ENCODE measurements around the gene NUTM2G.
"Not testable (repeated sequence)": the region's sequence is repeated elsewhere in the genome, so short reads cannot be mapped to it uniquely, and the experiment has no call there.

NUTM2G gene

GRCh38 chr9:96934706-96935105, 6.1 kb downstream of the NUTM2G start:
- H3K9ac ChIP-seq (ENCODE audit: low read depth, low read length); H3K36me3 ChIP-seq (ENCODE audit: insufficient read depth, low read length): not testable (repeated sequence)

GRCh38 chr9:96935401-96935800, 6.8 kb downstream of the NUTM2G start:
- H3K9ac ChIP-seq (ENCODE audit: low read depth, low read length); H3K9me3 ChIP-seq (ENCODE audit: control insufficient read depth, insufficient read depth, low read length); H3K4me1 ChIP-seq (ENCODE audit: insufficient read depth, low read length); H3K36me3 ChIP-seq (ENCODE audit: insufficient read depth, low read length): not testable (repeated sequence)

More at GRCh38 chr9:96934706-96935105, 6.1 kb downstream of the NUTM2G start:
- H3K4me1 ChIP-seq (ENCODE audit: insufficient read depth, low read length); H3K9me3 ChIP-seq (ENCODE audit: control insufficient read depth, insufficient read depth, low read length): not testable (repeated sequence)

- H3K4me1 ChIP-seq (ENCODE audit: insufficient read depth, low read length); H3K36me3 ChIP-seq (ENCODE audit: insufficient read depth, low read length); H3K9ac ChIP-seq (ENCODE audit: low read depth, low read length); H3K9me3 ChIP-seq (ENCODE audit: control insufficient read depth, insufficient read depth, low read length): not testable (repeated sequence)
Measured at GRCh38 chr9:96937442-96937841, 8.8 kb downstream of the NUTM2G start.

DNA sequence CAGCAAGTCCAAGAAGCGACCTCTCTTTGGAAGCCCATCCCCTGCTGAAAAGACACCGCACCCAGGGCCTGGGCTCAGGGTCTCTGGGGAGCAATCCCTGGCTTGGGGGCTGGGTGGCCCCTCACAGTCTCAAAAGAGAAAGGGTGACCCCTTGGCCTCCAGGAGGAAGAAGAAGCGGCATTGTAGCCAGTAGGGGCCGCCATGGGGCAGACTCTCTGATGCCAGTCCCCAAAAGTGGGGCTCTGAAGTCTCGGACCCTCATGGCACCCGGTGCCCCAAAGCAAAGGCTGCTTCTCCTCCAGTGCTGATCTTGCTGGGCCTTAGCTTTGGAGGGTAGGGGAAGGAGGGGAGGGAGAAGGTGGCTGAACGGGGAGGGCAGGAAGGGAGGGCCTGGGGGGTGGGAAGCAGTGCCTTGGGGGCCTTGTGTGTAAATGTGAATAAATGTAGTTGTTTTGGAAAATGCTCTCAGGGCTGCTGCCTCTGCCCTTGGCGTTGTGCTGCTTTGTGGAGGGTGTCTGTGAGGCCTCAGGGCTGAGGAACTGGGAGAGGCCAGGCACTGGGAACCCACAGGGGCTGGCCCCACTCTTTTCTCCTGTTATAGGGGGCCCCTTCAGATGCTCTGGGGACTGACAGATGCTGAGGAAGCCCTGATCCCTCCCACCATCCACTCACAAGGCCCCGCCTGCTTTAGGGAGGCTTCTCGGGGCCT, 10.5 kb downstream of the NUTM2G start:
- not testable (repeated sequence) for H3K9me3 ChIP-seq (ENCODE audit: control insufficient read depth, insufficient read depth, low read length); H3K36me3 ChIP-seq (ENCODE audit: insufficient read depth, low read length); H3K9ac ChIP-seq (ENCODE audit: low read depth, low read length); H3K4me1 ChIP-seq (ENCODE audit: insufficient read depth, low read length)

- H3K9ac ChIP-seq (ENCODE audit: low read depth, low read length); H3K36me3 ChIP-seq (ENCODE audit: insufficient read depth, low read length); H3K4me1 ChIP-seq (ENCODE audit: insufficient read depth, low read length): not testable (repeated sequence)
Measured at GRCh38 chr9:96940982-96941381, 12.3 kb downstream of the NUTM2G start.

DNA sequence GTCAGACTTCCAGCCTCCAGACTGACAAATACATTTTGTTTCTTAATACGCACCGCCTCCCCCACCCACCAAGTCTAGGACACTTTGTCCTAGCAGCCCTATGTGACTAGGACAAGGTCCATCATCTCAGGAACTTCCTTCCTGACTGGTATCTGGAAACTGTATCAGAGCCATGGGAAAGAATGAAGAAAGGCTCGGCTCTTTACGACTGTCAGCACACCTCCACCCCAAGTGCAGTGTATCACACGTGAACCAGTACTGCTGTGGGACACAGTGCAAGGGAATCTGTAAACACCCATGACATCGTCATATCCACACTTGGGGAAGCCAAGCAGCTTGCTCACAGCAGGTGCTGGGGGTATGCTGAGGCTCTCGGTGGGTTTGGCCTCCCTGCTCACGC, 13.0 kb downstream of the NUTM2G start:
- H3K4me1 ChIP-seq (ENCODE audit: insufficient read depth, low read length); H3K9ac ChIP-seq (ENCODE audit: low read depth, low read length); H3K36me3 ChIP-seq (ENCODE audit: insufficient read depth, low read length); H3K9me3 ChIP-seq (ENCODE audit: control insufficient read depth, insufficient read depth, low read length): not testable (repeated sequence)

More at GRCh38 chr9:96940982-96941381, 12.3 kb downstream of the NUTM2G start:
- H3K9me3 ChIP-seq (ENCODE audit: control insufficient read depth, insufficient read depth, low read length) = not testable (repeated sequence)

GRCh38 chr9:96942181-96942580, 13.5 kb downstream of the NUTM2G start:
- not testable (repeated sequence) for H3K9ac ChIP-seq (ENCODE audit: low read depth, low read length); H3K4me1 ChIP-seq (ENCODE audit: insufficient read depth, low read length); H3K9me3 ChIP-seq (ENCODE audit: control insufficient read depth, insufficient read depth, low read length); H3K36me3 ChIP-seq (ENCODE audit: insufficient read depth, low read length)

- not testable (repeated sequence) for H3K36me3 ChIP-seq (ENCODE audit: insufficient read depth, low read length); H3K9me3 ChIP-seq (ENCODE audit: control insufficient read depth, insufficient read depth, low read length); H3K9ac ChIP-seq (ENCODE audit: low read depth, low read length); H3K4me1 ChIP-seq (ENCODE audit: insufficient read depth, low read length)
Measured at GRCh38 chr9:96949346-96949745, 20.7 kb downstream of the NUTM2G start.

- H3K9ac ChIP-seq (ENCODE audit: low read depth, low read length); H3K4me1 ChIP-seq (ENCODE audit: insufficient read depth, low read length); H3K9me3 ChIP-seq (ENCODE audit: control insufficient read depth, insufficient read depth, low read length); H3K36me3 ChIP-seq (ENCODE audit: insufficient read depth, low read length): not testable (repeated sequence)
Measured at GRCh38 chr9:96950539-96950938, 21.9 kb downstream of the NUTM2G start.

- H3K9me3 ChIP-seq (ENCODE audit: control insufficient read depth, insufficient read depth, low read length); H3K9ac ChIP-seq (ENCODE audit: low read depth, low read length); H3K4me1 ChIP-seq (ENCODE audit: insufficient read depth, low read length); H3K36me3 ChIP-seq (ENCODE audit: insufficient read depth, low read length): not testable (repeated sequence)
Measured at GRCh38 chr9:96967591-96967990, 38.9 kb downstream of the NUTM2G start.

DNA sequence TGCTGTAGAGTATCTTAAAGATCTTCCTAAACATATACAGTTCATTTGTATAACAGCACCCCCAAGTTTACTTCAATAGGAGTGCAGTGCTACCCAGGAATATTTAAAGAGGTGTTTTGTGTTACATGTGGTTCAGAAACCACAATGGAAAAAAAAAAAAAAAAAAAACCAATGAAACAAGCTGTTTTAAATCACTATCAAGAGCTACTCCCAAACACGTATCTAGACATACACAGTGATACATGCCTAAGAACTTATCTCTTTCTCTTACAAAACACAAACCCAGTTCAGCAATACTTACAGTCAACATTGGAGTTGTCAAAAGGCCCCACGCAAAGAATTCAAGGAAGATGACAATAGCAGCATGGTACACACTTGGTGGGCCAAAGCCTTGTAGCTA, 43.9 kb downstream of the NUTM2G start:
- not testable (repeated sequence) for H3K9me3 ChIP-seq (ENCODE audit: control insufficient read depth, insufficient read depth, low read length); H3K36me3 ChIP-seq (ENCODE audit: insufficient read depth, low read length); H3K4me1 ChIP-seq (ENCODE audit: insufficient read depth, low read length); H3K9ac ChIP-seq (ENCODE audit: low read depth, low read length)

DNA sequence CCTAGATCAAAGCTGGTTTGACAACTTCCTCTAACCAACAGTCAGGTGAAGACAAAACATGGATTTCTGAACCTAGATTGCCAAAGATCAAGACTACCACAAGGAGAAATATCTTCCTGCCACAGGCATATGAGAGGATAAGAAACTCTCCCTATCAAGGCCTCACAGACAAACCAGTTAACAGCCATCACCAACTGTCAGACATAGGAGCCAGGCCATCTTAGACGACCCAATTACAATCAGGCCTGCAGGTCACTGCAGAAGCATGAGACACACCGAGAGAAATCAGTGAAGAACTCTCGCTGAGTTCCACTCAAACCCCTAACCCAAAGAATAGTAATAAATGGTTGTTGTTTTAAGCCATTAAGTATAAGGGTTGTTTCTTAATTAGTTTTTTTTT, 45.4 kb downstream of the NUTM2G start:
- H3K9ac ChIP-seq (ENCODE audit: low read depth, low read length); H3K4me1 ChIP-seq (ENCODE audit: insufficient read depth, low read length); H3K9me3 ChIP-seq (ENCODE audit: control insufficient read depth, insufficient read depth, low read length); H3K36me3 ChIP-seq (ENCODE audit: insufficient read depth, low read length): not testable (repeated sequence)

- H3K4me1 ChIP-seq (ENCODE audit: insufficient read depth, low read length); H3K36me3 ChIP-seq (ENCODE audit: insufficient read depth, low read length); H3K9me3 ChIP-seq (ENCODE audit: control insufficient read depth, insufficient read depth, low read length): not testable (repeated sequence)
Measured at GRCh38 chr9:96983496-96984122, 55.0 kb downstream of the NUTM2G start.

GRCh38 chr9:96984139-96984538, 55.5 kb downstream of the NUTM2G start:
- H3K36me3 ChIP-seq (ENCODE audit: insufficient read depth, low read length); H3K9ac ChIP-seq (ENCODE audit: low read depth, low read length); H3K4me1 ChIP-seq (ENCODE audit: insufficient read depth, low read length); H3K9me3 ChIP-seq (ENCODE audit: control insufficient read depth, insufficient read depth, low read length): not testable (repeated sequence)

More at GRCh38 chr9:96983496-96984122, 55.0 kb downstream of the NUTM2G start:
- H3K9ac ChIP-seq (ENCODE audit: low read depth, low read length) = not testable (repeated sequence)

DNA sequence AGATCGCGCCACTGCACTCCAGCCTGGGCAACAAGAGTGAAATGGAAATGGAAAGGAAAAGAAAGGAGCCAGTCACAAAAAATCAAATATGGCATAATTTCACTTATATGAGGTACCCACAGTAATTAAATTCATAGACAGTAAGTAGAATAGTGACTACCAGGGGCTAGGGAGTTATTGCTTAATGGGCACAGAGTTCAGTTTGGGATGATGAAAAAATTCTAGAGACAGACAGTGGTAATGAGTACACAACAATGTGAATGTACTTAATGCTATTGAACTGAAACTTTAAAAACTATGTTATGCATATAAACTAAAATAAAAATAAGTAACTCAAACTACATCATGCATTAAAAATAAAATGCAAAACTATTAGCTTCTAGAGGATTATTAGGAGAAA, 56.2 kb downstream of the NUTM2G start:
- H3K4me1 ChIP-seq (ENCODE audit: insufficient read depth, low read length); H3K9me3 ChIP-seq (ENCODE audit: control insufficient read depth, insufficient read depth, low read length); H3K36me3 ChIP-seq (ENCODE audit: insufficient read depth, low read length); H3K9ac ChIP-seq (ENCODE audit: low read depth, low read length): not testable (repeated sequence)
